HFFc6 (cell line): ENCODE measurements around the gene FAM193B. TPM values are rescaled to one million over a fixed set of nuclear protein-coding genes. Genes with fewer than 3 reads are reported as not detected.
A peak's percentile ranks its signal among the peaks of the same experiment; 100 is the strongest.

Experiments
- DNase-seq: peaks from one replicate; pipeline ENCODE4 v3.0.0-alpha.2; 2018
- H3K27ac Mint-ChIP-seq: 2 replicates; pipeline ENCODE4 v1.8.0; 2020; ENCODE audit warnings: mild to moderate bottlenecking, mixed read lengths
- H3K27me3 Mint-ChIP-seq: 2 replicates; pipeline ENCODE4 v1.8.0; 2021; ENCODE audit warnings: mild to moderate bottlenecking, moderate library complexity, mixed read lengths; ENCODE audit not compliant: insufficient read depth
- H3K36me3 Mint-ChIP-seq: 2 replicates; pipeline ENCODE4 v1.8.0; 2021; ENCODE audit warnings: low read depth, mixed read lengths
- H3K4me1 Mint-ChIP-seq: 2 replicates; pipeline ENCODE4 v1.8.0; 2020; ENCODE audit warnings: low read depth, mixed read lengths
- H3K4me3 Mint-ChIP-seq: 2 replicates; pipeline ENCODE4 v1.8.0; 2020; ENCODE audit warnings: mild to moderate bottlenecking, moderate library complexity, mixed read lengths
- H3K9me3 Mint-ChIP-seq: 2 replicates; pipeline ENCODE4 v1.8.0; 2020; ENCODE audit warnings: mild to moderate bottlenecking, mixed read lengths
- CTCF ChIP-seq: fragments of 200-600 bp; sonication (generic); IDR thresholded peaks from 2 replicates; pipeline ENCODE4 v1.5.0; 2021; ENCODE audit warnings: antibody characterized with exemption, mild to moderate bottlenecking
- total RNA-seq, 6 experiments: library from RNA; stranded (reverse); fragmentation: NEBNext Ultra II Directional; extraction: Animal tissue kit (Norgen Biotek cat#: 25700); gene quantifications; 2 replicates in 1 of 6; 3 replicates in 5 of 6; pipeline ENCODE4 v1.2.3, GENCODE V29; 2021

Gene FAM193B
- total RNA-seq, 6 experiments from 2014 or later = 16.1 to 25.6 (median 21.6) TPM

GRCh38 chr5:177552839-177553455 lies 1.4 kb downstream of the FAM193B start:
- Mint-ChIP-seq H3K27me3 (peaks cover 1% of the 10 kb centered on the region; the same call in 1 of the 2 replicates), H3K27ac (peak overlapping the region; percentile 24; the same call in 1 of the 2 replicates), H3K4me1 (peaks cover 55% of the 10 kb centered on the region), H3K36me3 (peaks cover 8% of the 10 kb centered on the region; the same call in 1 of the 2 replicates), H3K4me3 (peak overlapping the region; percentile 93), H3K9me3 (no peaks in the 10 kb centered on the region)
- no peak for TF ChIP-seq CTCF
- DNase-seq = no peak

- Mint-ChIP-seq H3K36me3 (peaks cover 19% of the 10 kb centered on the region), H3K4me1 (peaks cover 57% of the 10 kb centered on the region), H3K27ac (no peak overlapping the region), H3K9me3 (peaks cover 7% of the 10 kb centered on the region), H3K4me3 (no peak overlapping the region), H3K27me3 (peaks cover 1% of the 10 kb centered on the region; the same call in 1 of the 2 replicates)
- DNase-seq = no peak
- no peak for TF ChIP-seq CTCF
Measured at GRCh38 chr5:177550122-177550521, 4.2 kb downstream of the FAM193B start.

- Mint-ChIP-seq H3K9me3 (peaks cover 7% of the 10 kb centered on the region), H3K27ac (no peak overlapping the region), H3K4me1 (peaks cover 58% of the 10 kb centered on the region), H3K27me3 (peaks cover 1% of the 10 kb centered on the region; the same call in 1 of the 2 replicates), H3K36me3 (peaks cover 19% of the 10 kb centered on the region), H3K4me3 (no peak overlapping the region)
- TF ChIP-seq CTCF = no peak
- no peak for DNase-seq
Measured at GRCh38 chr5:177548495-177548894, 5.9 kb downstream of the FAM193B start.

GRCh38 chr5:177547736-177548135 lies 6.6 kb downstream of the FAM193B start:
- peaks cover 23% of the 10 kb centered on the region for H3K36me3 Mint-ChIP-seq
- H3K27me3 Mint-ChIP-seq = no peaks in the 10 kb centered on the region; the same call in 1 of the 2 replicates
- TF ChIP-seq CTCF = no peak
- peaks cover 7% of the 10 kb centered on the region for H3K9me3 Mint-ChIP-seq
- DNase-seq = no peak
- H3K4me3 Mint-ChIP-seq = no peak overlapping the region
- H3K4me1 Mint-ChIP-seq = peaks cover 54% of the 10 kb centered on the region
- H3K27ac Mint-ChIP-seq = no peak overlapping the region

- H3K36me3 Mint-ChIP-seq = peaks cover 22% of the 10 kb centered on the region
- H3K4me3 Mint-ChIP-seq = peak overlapping the region; percentile 81
Measured at GRCh38 chr5:177546258-177546741, 8.1 kb downstream of the FAM193B start.

More at GRCh38 chr5:177546258-177546741, 8.1 kb downstream of the FAM193B start:
- H3K9me3 Mint-ChIP-seq = peaks cover 7% of the 10 kb centered on the region
- H3K4me1 Mint-ChIP-seq = peaks cover 48% of the 10 kb centered on the region
- DNase-seq = peak; percentile 98
- no peaks in the 10 kb centered on the region; the same call in 1 of the 2 replicates for H3K27me3 Mint-ChIP-seq
- TF ChIP-seq CTCF = peak; percentile 60
- peak overlapping the region; percentile 89 for H3K27ac Mint-ChIP-seq
